Fibroblast of skin of back (primary cell): ENCODE results near the gene MFRP.

ENCODE experiments used
- DNase-seq: peaks from one replicate; pipeline ENCODE4 v3.0.0-alpha.2; 2013

The MFRP gene

GRCh38 chr11:119316729-119317591, 29.5 kb downstream of the MFRP start, which contains the start of gene MCAM:
Gene MCAM (minus strand): TSS chr11:119317130. CDS start chr11:119317101, 29 bp downstream.
- peak; percentile 71 for DNase-seq

GRCh38 chr11:119316016-119316728, 30.3 kb downstream of the MFRP start:
- peak; percentile 62 for DNase-seq

GRCh38 chr11:119315131-119316015, 31.1 kb downstream of the MFRP start:
- DNase-seq: peak; percentile 80

- no peak for DNase-seq
Measured at GRCh38 chr11:119314726-119315125, 31.8 kb downstream of the MFRP start.

GRCh38 chr11:119310682-119311052, 35.8 kb downstream of the MFRP start:
- DNase-seq: no peak

- no peak for DNase-seq
Measured at GRCh38 chr11:119309953-119310681, 36.4 kb downstream of the MFRP start.

- no peak for DNase-seq
Measured at GRCh38 chr11:119309411-119309810, 37.1 kb downstream of the MFRP start.

GRCh38 chr11:119307974-119308373, 38.5 kb downstream of the MFRP start:
- no peak for DNase-seq

GRCh38 chr11:119307219-119307618, 39.3 kb downstream of the MFRP start:
- DNase-seq: peak; percentile 34

- DNase-seq: peak; percentile 79
Measured at GRCh38 chr11:119306373-119306890, 40.1 kb downstream of the MFRP start.

- DNase-seq: no peak
Measured at GRCh38 chr11:119305556-119306372, 40.7 kb downstream of the MFRP start.

- no peak for DNase-seq
Measured at GRCh38 chr11:119303227-119303718, 43.2 kb downstream of the MFRP start.

GRCh38 chr11:119300198-119300964, 46.1 kb downstream of the MFRP start:
- DNase-seq: no peak

GRCh38 chr11:119299416-119299815, 47.1 kb downstream of the MFRP start:
- DNase-seq: no peak

GRCh38 chr11:119298726-119299125, 47.8 kb downstream of the MFRP start:
- no peak for DNase-seq

GRCh38 chr11:119297938-119298337, 48.6 kb downstream of the MFRP start:
- no peak for DNase-seq

GRCh38 chr11:119295178-119295577, 51.3 kb downstream of the MFRP start:
- peak; percentile 24 for DNase-seq

- no peak for DNase-seq
Measured at GRCh38 chr11:119293461-119293860, 53.0 kb downstream of the MFRP start.

- DNase-seq: no peak
Measured at GRCh38 chr11:119290894-119291497, 55.5 kb downstream of the MFRP start.
